ENCODE results near the gene RPL12. TPM values are rescaled to one million over a fixed set of nuclear protein-coding genes. Genes with fewer than 3 reads are reported as not detected.

The RPL12 gene
- total and polyA plus RNA-seq, 9 of the 15 experiments (the other 6 are each of a cell fraction or from before 2014, with no cell fraction given) = 1,614 to 4,558 (median 2,531) TPM

GRCh38 chr9:127450830-127451607 lies at the start of gene RPL12, which contains the start of gene LRSAM1 (continued):
- TF ChIP-seq, protein P1, sequence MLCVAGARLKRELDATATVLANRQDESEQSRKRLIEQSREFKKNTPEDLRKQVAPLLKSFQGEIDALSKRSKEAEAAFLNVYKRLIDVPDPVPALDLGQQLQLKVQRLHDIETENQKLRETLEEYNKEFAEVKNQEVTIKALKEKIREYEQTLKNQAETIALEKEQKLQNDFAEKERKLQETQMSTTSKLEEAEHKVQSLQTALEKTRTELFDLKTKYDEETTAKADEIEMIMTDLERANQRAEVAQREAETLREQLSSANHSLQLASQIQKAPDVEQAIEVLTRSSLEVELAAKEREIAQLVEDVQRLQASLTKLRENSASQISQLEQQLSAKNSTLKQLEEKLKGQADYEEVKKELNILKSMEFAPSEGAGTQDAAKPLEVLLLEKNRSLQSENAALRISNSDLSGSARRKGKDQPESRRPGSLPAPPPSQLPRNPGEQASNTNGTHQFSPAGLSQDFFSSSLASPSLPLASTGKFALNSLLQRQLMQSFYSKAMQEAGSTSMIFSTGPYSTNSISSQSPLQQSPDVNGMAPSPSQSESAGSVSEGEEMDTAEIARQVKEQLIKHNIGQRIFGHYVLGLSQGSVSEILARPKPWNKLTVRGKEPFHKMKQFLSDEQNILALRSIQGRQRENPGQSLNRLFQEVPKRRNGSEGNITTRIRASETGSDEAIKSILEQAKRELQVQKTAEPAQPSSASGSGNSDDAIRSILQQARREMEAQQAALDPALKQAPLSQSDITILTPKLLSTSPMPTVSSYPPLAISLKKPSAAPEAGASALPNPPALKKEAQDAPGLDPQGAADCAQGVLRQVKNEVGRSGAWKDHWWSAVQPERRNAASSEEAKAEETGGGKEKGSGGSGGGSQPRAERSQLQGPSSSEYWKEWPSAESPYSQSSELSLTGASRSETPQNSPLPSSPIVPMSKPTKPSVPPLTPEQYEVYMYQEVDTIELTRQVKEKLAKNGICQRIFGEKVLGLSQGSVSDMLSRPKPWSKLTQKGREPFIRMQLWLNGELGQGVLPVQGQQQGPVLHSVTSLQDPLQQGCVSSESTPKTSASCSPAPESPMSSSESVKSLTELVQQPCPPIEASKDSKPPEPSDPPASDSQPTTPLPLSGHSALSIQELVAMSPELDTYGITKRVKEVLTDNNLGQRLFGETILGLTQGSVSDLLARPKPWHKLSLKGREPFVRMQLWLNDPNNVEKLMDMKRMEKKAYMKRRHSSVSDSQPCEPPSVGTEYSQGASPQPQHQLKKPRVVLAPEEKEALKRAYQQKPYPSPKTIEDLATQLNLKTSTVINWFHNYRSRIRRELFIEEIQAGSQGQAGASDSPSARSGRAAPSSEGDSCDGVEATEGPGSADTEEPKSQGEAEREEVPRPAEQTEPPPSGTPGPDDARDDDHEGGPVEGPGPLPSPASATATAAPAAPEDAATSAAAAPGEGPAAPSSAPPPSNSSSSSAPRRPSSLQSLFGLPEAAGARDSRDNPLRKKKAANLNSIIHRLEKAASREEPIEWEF (CRISPR knock-in tag; IDR thresholded peaks at IDR 0.05) = no peak
- TF ChIP-seq, protein P2, sequence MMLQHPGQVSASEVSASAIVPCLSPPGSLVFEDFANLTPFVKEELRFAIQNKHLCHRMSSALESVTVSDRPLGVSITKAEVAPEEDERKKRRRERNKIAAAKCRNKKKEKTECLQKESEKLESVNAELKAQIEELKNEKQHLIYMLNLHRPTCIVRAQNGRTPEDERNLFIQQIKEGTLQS (IDR thresholded peaks at IDR 0.05) = 0 out of 2 replicates have a peak, but pooled peaks have one; percentile 33
- TF ChIP-seq, protein P2 (CRISPR knock-in tag; conservative IDR thresholded peaks at IDR 0.05) = 0 out of 2 replicates have a peak, but pooled peaks have one; percentile 68
- TF ChIP-seq TBL1XR1 (IDR thresholded peaks at IDR 0.05; ENCODE audit: low read length in 2 of 2) (peak in 1 of 2 experiments; percentile 33; a peak in 1 of 4 replicates), HNRNPL (IDR thresholded peaks at IDR 0.05; ENCODE audit: low read depth, low read length) (peak; percentile 65), MYC (IDR thresholded peaks at IDR 0.05; ENCODE audit: low read depth, low read length) (peak; percentile 97), MYC (CRISPR knock-in tag; IDR thresholded peaks at IDR 0.05; ENCODE audit: borderline replicate concordance, low read depth) (peak; percentile 97), RUNX1 (IDR thresholded peaks at IDR 0.05; ENCODE audit: low read depth) (peak; percentile 81; the same call in 1 of the 2 replicates), ZNF551 (CRISPR knock-in tag; IDR thresholded peaks at IDR 0.05) (no peak), MTA1 (IDR thresholded peaks at IDR 0.05; ENCODE audit: borderline replicate concordance) (peak; percentile 81), NR2C2 (CRISPR knock-in tag; IDR thresholded peaks at IDR 0.05) (peak; percentile 39; the same call in 1 of the 2 replicates), NR2C2 (tag; IDR thresholded peaks at IDR 0.05) (peak; percentile 66; the same call in 1 of the 2 replicates), PHB2 (IDR thresholded peaks at IDR 0.05; ENCODE audit: low read depth) (no peak), ZNF23 (CRISPR knock-in tag; IDR thresholded peaks at IDR 0.05) (no peak), SRF (CRISPR knock-in tag; IDR thresholded peaks at IDR 0.05) (peak; percentile 23 to 32; a peak in 1 of 4 replicates), SREBF2 (CRISPR knock-in tag; IDR thresholded peaks at IDR 0.05) (peak; percentile 90; the same call in 1 of the 2 replicates)
- TF ChIP-seq, protein P3, sequence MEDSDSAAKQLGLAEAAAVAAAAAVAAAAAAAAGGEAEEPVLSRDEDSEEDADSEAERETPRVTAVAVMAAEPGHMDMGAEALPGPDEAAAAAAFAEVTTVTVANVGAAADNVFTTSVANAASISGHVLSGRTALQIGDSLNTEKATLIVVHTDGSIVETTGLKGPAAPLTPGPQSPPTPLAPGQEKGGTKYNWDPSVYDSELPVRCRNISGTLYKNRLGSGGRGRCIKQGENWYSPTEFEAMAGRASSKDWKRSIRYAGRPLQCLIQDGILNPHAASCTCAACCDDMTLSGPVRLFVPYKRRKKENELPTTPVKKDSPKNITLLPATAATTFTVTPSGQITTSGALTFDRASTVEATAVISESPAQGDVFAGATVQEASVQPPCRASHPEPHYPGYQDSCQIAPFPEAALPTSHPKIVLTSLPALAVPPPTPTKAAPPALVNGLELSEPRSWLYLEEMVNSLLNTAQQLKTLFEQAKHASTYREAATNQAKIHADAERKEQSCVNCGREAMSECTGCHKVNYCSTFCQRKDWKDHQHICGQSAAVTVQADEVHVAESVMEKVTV (CRISPR knock-in tag; IDR thresholded peaks at IDR 0.05) = 0 out of 2 replicates have a peak, but pooled peaks have one; percentile 3
- TF ChIP-seq, protein P4, sequence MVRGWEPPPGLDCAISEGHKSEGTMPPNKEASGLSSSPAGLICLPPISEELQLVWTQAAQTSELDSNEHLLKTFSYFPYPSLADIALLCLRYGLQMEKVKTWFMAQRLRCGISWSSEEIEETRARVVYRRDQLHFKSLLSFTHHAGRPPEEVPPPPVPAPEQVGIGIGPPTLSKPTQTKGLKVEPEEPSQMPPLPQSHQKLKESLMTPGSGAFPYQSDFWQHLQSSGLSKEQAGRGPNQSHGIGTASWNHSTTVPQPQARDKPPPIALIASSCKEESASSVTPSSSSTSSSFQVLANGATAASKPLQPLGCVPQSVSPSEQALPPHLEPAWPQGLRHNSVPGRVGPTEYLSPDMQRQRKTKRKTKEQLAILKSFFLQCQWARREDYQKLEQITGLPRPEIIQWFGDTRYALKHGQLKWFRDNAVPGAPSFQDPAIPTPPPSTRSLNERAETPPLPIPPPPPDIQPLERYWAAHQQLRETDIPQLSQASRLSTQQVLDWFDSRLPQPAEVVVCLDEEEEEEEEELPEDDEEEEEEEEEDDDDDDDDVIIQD (CRISPR knock-in tag; IDR thresholded peaks at IDR 0.05) = no peak

Data from K562 (cell line).